Stimulated activated memory B cell treated with anti-CD40 and anti-IgM and Interleukin-4, amounts not matched to agents 10 μg/mL and 1 μg/mL and 100 μg/mL, for 72 hours (primary cell): ENCODE data around the gene IL17REL.
A peak's percentile ranks its signal among the peaks of the same experiment; 100 is the strongest.

Experiments
- ATAC-seq: fragments of 150-1000 bp; cut with Tn5 transposase; 2 replicates; pipeline ENCODE4 v1.10.0; 2021
- H3K27ac Mint-ChIP-seq: one replicate; pipeline ENCODE4 v1.8.0; 2022; ENCODE audit warnings: mild to moderate bottlenecking, mixed read lengths
- H3K27me3 Mint-ChIP-seq: one replicate; pipeline ENCODE4 v1.8.0; 2022; ENCODE audit warnings: mixed read lengths
- H3K36me3 Mint-ChIP-seq: one replicate; pipeline ENCODE4 v1.8.0; 2022; ENCODE audit warnings: mixed read lengths
- H3K4me1 Mint-ChIP-seq: one replicate; pipeline ENCODE4 v1.8.0; 2022; ENCODE audit warnings: mixed read lengths
- H3K4me3 Mint-ChIP-seq: one replicate; pipeline ENCODE4 v1.8.0; 2022; ENCODE audit warnings: mild to moderate bottlenecking, moderate library complexity, mixed read lengths
- H3K9me3 Mint-ChIP-seq: one replicate; pipeline ENCODE4 v1.8.0; 2022; ENCODE audit warnings: mixed read lengths

IL17REL gene

GRCh38 chr22:49958931-49959781, 53.4 kb downstream of the IL17REL start:
- H3K27ac Mint-ChIP-seq, result peak overlapping the region; percentile 88
- H3K27me3 Mint-ChIP-seq, result no peaks in the 10 kb centered on the region
- H3K9me3 Mint-ChIP-seq, result no peaks in the 10 kb centered on the region
- ATAC-seq, result no peak
- H3K36me3 Mint-ChIP-seq, result peaks cover 25% of the 10 kb centered on the region
- peaks cover 27% of the 10 kb centered on the region for H3K4me1 Mint-ChIP-seq
- peak overlapping the region; percentile 77 for H3K4me3 Mint-ChIP-seq

DNA sequence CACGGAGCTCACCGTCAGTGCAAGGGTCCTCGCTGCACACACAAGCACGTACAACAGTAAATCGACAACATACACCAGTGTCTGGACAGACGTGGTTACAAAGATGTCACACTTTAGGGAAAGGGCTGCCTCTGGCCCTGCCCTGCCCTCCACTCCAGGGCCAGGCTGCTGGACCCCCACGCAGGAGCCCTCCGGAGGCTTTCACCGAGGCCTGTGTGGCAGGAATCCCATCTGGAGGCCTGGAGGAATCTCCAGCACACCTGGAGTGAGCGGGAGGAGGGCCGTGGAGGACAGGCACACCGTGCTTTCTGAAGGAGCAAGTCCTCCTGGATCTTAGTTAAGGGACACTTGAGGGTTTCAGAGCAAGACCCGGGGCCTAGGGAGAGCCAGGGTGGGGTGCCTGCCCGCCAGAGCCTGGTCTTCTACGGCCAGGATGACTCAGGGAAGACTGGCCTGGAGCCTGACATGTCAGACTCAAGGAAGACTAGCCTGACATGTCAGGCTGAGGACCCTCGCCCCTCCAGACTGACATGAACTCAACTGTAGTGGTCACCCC, 54.1 kb downstream of the IL17REL start:
- Mint-ChIP-seq H3K9me3 (no peaks in the 10 kb centered on the region), H3K27ac (peak overlapping the region; percentile 88), H3K4me3 (peak overlapping the region; percentile 77), H3K27me3 (no peaks in the 10 kb centered on the region), H3K36me3 (peaks cover 18% of the 10 kb centered on the region), H3K4me1 (peaks cover 23% of the 10 kb centered on the region)
- no peak for ATAC-seq

- Mint-ChIP-seq H3K4me3 (peak overlapping the region; percentile 22), H3K27ac (no peak overlapping the region), H3K4me1 (peaks cover 21% of the 10 kb centered on the region)
Observed at GRCh38 chr22:49957826-49958365, 54.7 kb downstream of the IL17REL start.

GRCh38 chr22:49956914-49957825, 55.4 kb downstream of the IL17REL start:
- Mint-ChIP-seq H3K4me3 (no peak overlapping the region), H3K27me3 (no peaks in the 10 kb centered on the region), H3K27ac (no peak overlapping the region), H3K9me3 (no peaks in the 10 kb centered on the region), H3K36me3 (peaks cover 7% of the 10 kb centered on the region), H3K4me1 (peaks cover 22% of the 10 kb centered on the region)
- no peak for ATAC-seq

More at GRCh38 chr22:49957826-49958365, 54.7 kb downstream of the IL17REL start:
- no peaks in the 10 kb centered on the region for H3K9me3 Mint-ChIP-seq
- ATAC-seq, result no peak
- no peaks in the 10 kb centered on the region for H3K27me3 Mint-ChIP-seq
- peaks cover 12% of the 10 kb centered on the region for H3K36me3 Mint-ChIP-seq

DNA sequence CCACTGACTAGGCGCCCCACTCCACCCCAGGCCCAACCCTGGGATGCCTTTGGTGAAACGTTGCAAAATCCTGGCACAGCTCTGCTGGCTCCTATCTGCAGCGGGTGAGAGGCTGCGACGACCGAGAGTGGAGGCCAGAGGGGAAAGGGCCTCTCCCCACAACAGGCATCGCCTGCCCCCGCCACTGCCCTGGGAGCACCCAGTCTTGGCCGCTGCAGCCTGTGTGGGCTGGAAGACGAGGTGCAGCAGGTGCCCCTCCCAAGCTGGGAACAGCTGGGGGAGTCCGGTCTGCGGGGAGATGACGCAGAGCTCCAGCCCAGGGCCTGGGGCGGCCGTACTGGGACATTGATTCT, 56.2 kb downstream of the IL17REL start:
- ATAC-seq, result no peak
- no peaks in the 10 kb centered on the region for H3K9me3 Mint-ChIP-seq

DNA sequence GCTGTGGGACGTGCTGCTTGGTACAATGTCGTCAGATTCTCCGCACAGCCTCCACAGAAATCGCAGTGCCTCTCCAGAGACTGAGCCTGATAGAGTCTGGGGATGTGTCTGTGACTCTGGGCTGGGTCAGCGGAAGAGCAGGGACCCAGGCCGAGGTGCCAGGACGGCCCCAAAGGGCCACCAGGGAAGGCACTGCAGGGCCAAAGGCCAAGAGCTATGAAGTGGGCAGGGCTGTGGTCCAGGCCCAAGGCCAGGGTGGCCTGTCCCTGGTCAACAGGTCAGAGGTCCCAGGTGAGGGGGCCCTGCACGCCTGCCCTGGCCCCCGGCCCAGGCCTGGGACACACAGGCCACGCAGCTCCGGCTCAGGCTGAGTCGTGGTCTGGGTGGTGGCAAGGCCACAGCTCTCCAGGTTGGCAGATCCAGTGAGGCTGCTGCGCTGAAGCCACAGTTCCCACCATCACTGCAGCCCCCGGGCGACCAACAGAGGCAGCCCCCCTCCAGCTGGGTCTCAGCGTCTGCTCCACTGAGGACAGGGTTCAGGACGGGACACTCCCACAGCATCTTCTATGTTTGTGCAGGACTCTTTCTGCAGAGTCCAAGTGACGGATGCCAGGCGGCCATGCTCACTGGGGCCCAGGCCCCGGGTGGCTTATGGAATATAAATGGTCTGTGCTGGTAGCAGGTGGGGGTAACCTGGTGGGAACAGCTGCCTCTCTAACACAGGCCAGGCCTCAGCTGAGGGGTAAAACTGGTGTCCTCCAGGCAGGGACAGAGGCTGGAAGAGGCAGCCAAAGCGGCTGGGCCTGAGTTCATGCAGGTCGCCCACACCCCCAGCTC, 56.8 kb downstream of the IL17REL start:
- H3K4me1 Mint-ChIP-seq, result peaks cover 31% of the 10 kb centered on the region
- no peak for ATAC-seq
- H3K4me3 Mint-ChIP-seq, result no peak overlapping the region
- no peaks in the 10 kb centered on the region for H3K27me3 Mint-ChIP-seq
- H3K9me3 Mint-ChIP-seq, result no peaks in the 10 kb centered on the region
- no peaks in the 10 kb centered on the region for H3K36me3 Mint-ChIP-seq
- peak overlapping the region; percentile 77 for H3K27ac Mint-ChIP-seq

More for the DNA sequence above, 56.2 kb downstream of the IL17REL start:
- Mint-ChIP-seq H3K27me3 (no peaks in the 10 kb centered on the region), H3K36me3 (peaks cover under 1% of the 10 kb centered on the region), H3K4me3 (no peak overlapping the region), H3K4me1 (peaks cover 25% of the 10 kb centered on the region), H3K27ac (peak overlapping the region; percentile 77)

- Mint-ChIP-seq H3K36me3 (no peaks in the 10 kb centered on the region), H3K4me1 (peaks cover 32% of the 10 kb centered on the region), H3K4me3 (no peak overlapping the region), H3K9me3 (no peaks in the 10 kb centered on the region), H3K27me3 (no peaks in the 10 kb centered on the region), H3K27ac (peak overlapping the region; percentile 77)
- ATAC-seq, result no peak
Observed at GRCh38 chr22:49954991-49955580, 57.5 kb downstream of the IL17REL start.

DNA sequence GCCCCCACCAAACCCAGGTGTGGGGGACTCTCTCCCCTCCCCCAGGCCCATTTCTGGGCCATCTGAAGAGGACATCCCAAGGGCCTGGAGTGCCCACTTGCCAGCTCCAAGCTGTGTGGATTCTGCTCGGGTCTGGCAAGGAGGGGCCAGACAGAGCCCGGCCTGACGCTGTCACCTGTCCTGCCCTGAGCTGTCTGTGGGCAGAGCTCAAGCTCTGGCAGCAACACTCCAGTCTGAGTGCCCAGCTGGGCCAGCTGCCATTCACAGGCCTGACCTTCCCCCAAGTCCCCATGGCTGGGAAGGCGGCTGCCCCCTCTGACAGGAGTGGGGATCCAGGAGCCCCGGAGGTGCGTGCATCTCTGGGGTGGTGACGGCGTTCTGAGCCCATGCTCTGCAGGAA, 58.2 kb downstream of the IL17REL start:
- no peak for ATAC-seq
- H3K27me3 Mint-ChIP-seq, result no peaks in the 10 kb centered on the region
- peak overlapping the region; percentile 77 for H3K27ac Mint-ChIP-seq
- H3K9me3 Mint-ChIP-seq, result no peaks in the 10 kb centered on the region
- H3K4me3 Mint-ChIP-seq, result no peak overlapping the region
- peaks cover 36% of the 10 kb centered on the region for H3K4me1 Mint-ChIP-seq
- H3K36me3 Mint-ChIP-seq, result no peaks in the 10 kb centered on the region

GRCh38 chr22:49953680-49954344, 58.8 kb downstream of the IL17REL start:
- Mint-ChIP-seq H3K9me3 (no peaks in the 10 kb centered on the region), H3K36me3 (no peaks in the 10 kb centered on the region), H3K27me3 (no peaks in the 10 kb centered on the region), H3K4me3 (no peak overlapping the region), H3K4me1 (peaks cover 30% of the 10 kb centered on the region), H3K27ac (peak overlapping the region; percentile 24)
- no peak for ATAC-seq

- Mint-ChIP-seq H3K36me3 (no peaks in the 10 kb centered on the region), H3K4me1 (peaks cover 28% of the 10 kb centered on the region), H3K27ac (peak overlapping the region; percentile 24), H3K4me3 (no peak overlapping the region), H3K9me3 (no peaks in the 10 kb centered on the region), H3K27me3 (no peaks in the 10 kb centered on the region)
- no peak for ATAC-seq
Observed at GRCh38 chr22:49953027-49953679, 59.4 kb downstream of the IL17REL start.

DNA sequence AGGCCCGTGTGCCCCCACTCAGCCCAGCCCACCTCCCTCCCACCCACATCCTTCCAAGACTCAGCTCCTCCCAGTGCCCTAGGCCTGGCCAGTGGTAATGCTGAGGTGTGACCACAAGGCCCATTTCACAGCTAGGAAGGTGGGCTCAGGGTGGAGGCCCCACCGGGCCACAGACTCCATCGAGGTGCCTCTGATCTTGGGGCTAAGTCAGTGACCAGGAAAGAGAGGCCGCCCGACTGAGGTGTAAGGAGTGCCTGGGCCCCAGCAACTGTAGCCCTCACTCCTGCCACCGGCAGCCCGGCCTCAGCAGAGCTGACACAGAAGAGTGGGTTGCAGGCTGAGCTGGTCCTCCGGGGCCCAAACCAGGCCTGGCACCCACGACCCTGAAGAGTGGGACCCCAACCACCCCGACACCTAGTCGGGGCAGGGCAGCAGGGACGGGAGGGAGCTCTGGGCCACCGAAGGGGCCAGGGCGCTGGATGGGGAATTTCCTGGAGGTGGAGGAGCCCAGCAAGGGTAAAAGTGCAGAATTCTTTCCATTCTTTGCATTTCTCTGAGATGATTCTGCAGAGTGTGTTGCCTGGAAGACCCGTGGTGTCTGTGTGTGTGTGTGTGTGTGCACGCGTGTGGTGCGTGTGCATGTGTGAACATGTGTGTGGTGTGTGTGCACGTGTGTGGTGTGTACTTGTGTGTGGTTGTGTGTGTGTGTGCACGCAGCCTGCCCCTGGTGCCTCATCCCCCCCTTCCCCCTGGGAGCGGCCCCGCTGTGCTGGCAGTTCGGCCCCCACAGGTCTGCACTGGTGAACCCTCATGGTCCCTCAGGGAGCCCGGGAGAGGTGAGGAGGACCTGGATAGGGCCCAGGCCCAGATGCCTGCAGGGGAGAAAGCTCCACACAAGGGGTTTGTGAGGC, 60.3 kb downstream of the IL17REL start:
- Mint-ChIP-seq H3K9me3 (no peaks in the 10 kb centered on the region), H3K36me3 (no peaks in the 10 kb centered on the region), H3K4me1 (peaks cover 28% of the 10 kb centered on the region), H3K4me3 (no peak overlapping the region), H3K27me3 (no peaks in the 10 kb centered on the region), H3K27ac (no peak overlapping the region)
- ATAC-seq, result no peak

DNA sequence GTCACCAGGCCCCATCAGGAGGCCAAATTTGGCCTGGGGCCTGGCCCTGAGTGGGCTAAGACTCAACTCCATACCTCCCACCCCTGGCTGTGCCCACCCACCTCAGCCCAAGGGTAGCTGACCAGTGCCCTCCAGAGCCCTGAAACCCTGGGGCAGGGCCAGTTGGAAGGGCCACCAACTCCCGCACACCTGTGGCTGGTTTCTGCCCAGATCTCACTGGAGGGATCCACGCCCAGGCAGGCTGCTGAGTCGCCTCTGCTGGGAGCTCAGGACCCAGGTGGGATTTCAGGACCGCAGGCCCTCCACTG, 60.9 kb downstream of the IL17REL start:
- no peak overlapping the region for H3K4me3 Mint-ChIP-seq
- H3K9me3 Mint-ChIP-seq, result no peaks in the 10 kb centered on the region
- peaks cover 28% of the 10 kb centered on the region for H3K4me1 Mint-ChIP-seq
- ATAC-seq, result no peak
- peak overlapping the region; percentile 90 for H3K27ac Mint-ChIP-seq
- H3K27me3 Mint-ChIP-seq, result no peaks in the 10 kb centered on the region
- H3K36me3 Mint-ChIP-seq, result no peaks in the 10 kb centered on the region
